Suprapubic skin (tissue), 4 donors: Measurements from ENCODE around the gene IGF2BP3. TPM values are rescaled to one million over a fixed set of nuclear protein-coding genes. Genes with fewer than 3 reads are reported as not detected.

ENCODE experiments used
- DNase-seq, 2 donors: peaks; one replicate each; pipeline ENCODE4 v3.0.0-alpha.2; 2019; ENCODE audit warnings: low spot score in 2 of 2
- H3K27ac ChIP-seq: fragments of 200-600 bp; sonication (generic); one replicate; pipeline ENCODE4 v1.5.1; 2019
- H3K27me3 ChIP-seq: fragments of 200-600 bp; sonication (generic); one replicate; pipeline ENCODE4 v1.5.1; 2019
- H3K36me3 ChIP-seq: fragments of 200-600 bp; sonication (generic); one replicate; pipeline ENCODE4 v1.5.1; 2019
- H3K4me1 ChIP-seq: fragments of 200-600 bp; sonication (generic); one replicate; pipeline ENCODE4 v1.5.1; 2019
- H3K4me3 ChIP-seq: fragments of 200-600 bp; sonication (generic); one replicate; pipeline ENCODE4 v1.5.1; 2019; ENCODE audit warnings: mild to moderate bottlenecking
- H3K9me3 ChIP-seq: fragments of 200-600 bp; sonication (generic); one replicate; pipeline ENCODE4 v1.5.1; 2019
- CTCF ChIP-seq, 2 donors: fragments of 200-600 bp in 1 of 2; fragments of 450-650 bp in 1 of 2; sonication (generic) in 1 of 2; IDR thresholded peaks; one replicate each; pipeline ENCODE4 v1.5.1; 2016 to 2019; ENCODE audit warnings: antibody characterized with exemption in 2 of 2, mild to moderate bottlenecking in 1 of 2, moderate library complexity in 1 of 2
- EP300 ChIP-seq: sonication (generic); formaldehyde crosslinking; IDR thresholded peaks from one replicate; pipeline ENCODE4 v1.6.1; 2017; ENCODE audit warnings: antibody characterized with exemption
- POLR2A ChIP-seq, 2 donors: fragments of 450-650 bp; IDR thresholded peaks; one replicate each; pipeline ENCODE4 v1.6.1; 2017; ENCODE audit warnings: antibody characterized with exemption in 2 of 2, mild to moderate bottlenecking in 2 of 2, moderate library complexity in 2 of 2
- POLR2AphosphoS5 ChIP-seq, 3 donors: sonication (generic); formaldehyde crosslinking; IDR thresholded peaks; one replicate each; pipeline ENCODE4 v1.6.1; 2017; ENCODE audit warnings: antibody characterized with exemption in 3 of 3
- WGBS: methylation state at CpG from one replicate; pipeline ENCODE4 v1.1.5; 2018; 5-methylcytosine and 5-hydroxymethylcytosine counted together
- total RNA-seq, 4 donors: library from RNA; depleted of rRNA; stranded (reverse); fragments of >200 nt; gene quantifications; one replicate each; pipeline ENCODE4 v1.1.0, GENCODE V29; 2016

Gene IGF2BP3
- total RNA-seq, 4 donors from 2014 or later, result 0.47 to 1.9 TPM; not detected in 2

DNA sequence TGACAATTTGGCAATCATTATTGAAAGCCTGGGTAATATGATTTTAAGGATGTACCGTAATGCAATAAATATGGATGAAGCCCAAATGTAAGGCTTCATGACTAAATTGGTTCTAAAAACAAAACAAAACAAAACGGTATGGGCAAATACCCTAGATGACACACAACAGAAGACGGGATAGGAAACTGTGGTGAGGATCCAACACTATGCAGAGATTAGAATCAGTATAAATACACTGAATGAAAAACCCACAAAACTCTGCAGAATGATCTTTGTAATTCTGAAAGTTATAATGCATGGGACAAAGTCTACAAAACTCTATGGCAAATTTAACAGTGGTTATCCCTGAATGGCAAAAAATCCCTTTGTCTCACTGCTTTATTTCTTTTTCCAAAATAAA lies 113.6 kb downstream of the IGF2BP3 start:
- 58% methylated on average over 3 of the region's 3 CpGs for WGBS
- DNase-seq, result no peak
- H3K9me3 ChIP-seq, result no peaks in the 10 kb centered on the region
- no peak overlapping the region for H3K27ac ChIP-seq
- H3K4me1 ChIP-seq, result no peaks in the 10 kb centered on the region
- H3K27me3 ChIP-seq, result no peaks in the 10 kb centered on the region
- no peak overlapping the region for H3K4me3 ChIP-seq
- H3K36me3 ChIP-seq, result no peaks in the 10 kb centered on the region
- TF ChIP-seq POLR2AphosphoS5 (IDR thresholded peaks at IDR 0.05) (no peak), CTCF (IDR thresholded peaks at IDR 0.05) (no peak), EP300 (no peak), POLR2A (IDR thresholded peaks at IDR 0.05) (no peak)

GRCh38 chr7:23356168-23356567 lies 114.1 kb downstream of the IGF2BP3 start:
- no peaks in the 10 kb centered on the region for H3K36me3 ChIP-seq
- H3K27ac ChIP-seq, result no peak overlapping the region
- H3K9me3 ChIP-seq, result no peaks in the 10 kb centered on the region
- TF ChIP-seq EP300, result no peak
- TF ChIP-seq POLR2A (IDR thresholded peaks at IDR 0.05), result no peak
- no peak for TF ChIP-seq POLR2AphosphoS5 (IDR thresholded peaks at IDR 0.05)
- no peak for TF ChIP-seq CTCF (IDR thresholded peaks at IDR 0.05)
- H3K4me1 ChIP-seq, result no peaks in the 10 kb centered on the region
- WGBS, result 86% methylated on average over 3 of the region's 3 CpGs
- no peak overlapping the region for H3K4me3 ChIP-seq
- H3K27me3 ChIP-seq, result peaks cover 2% of the 10 kb centered on the region
- DNase-seq, result no peak

- no peaks in the 10 kb centered on the region for H3K9me3 ChIP-seq
- peaks cover 2% of the 10 kb centered on the region for H3K27me3 ChIP-seq
- 88% methylated on average over 5 of the region's 5 CpGs for WGBS
- no peak overlapping the region for H3K27ac ChIP-seq
- DNase-seq, result no peak
- H3K4me3 ChIP-seq, result no peak overlapping the region
- no peaks in the 10 kb centered on the region for H3K4me1 ChIP-seq
- no peaks in the 10 kb centered on the region for H3K36me3 ChIP-seq
- no peak for TF ChIP-seq POLR2A (IDR thresholded peaks at IDR 0.05)
- TF ChIP-seq CTCF (IDR thresholded peaks at IDR 0.05), result no peak
- TF ChIP-seq EP300, result no peak
- TF ChIP-seq POLR2AphosphoS5 (IDR thresholded peaks at IDR 0.05), result no peak
Measured at GRCh38 chr7:23353172-23353571, 117.1 kb downstream of the IGF2BP3 start.

GRCh38 chr7:23350466-23350865 lies 119.8 kb downstream of the IGF2BP3 start:
- no peak for DNase-seq
- whole genome bisulfite sequencing, result 94% methylated on average over 2 of the region's 2 CpGs
- Histone ChIP-seq H3K4me3 (no peak overlapping the region), H3K27me3 (peaks cover 2% of the 10 kb centered on the region), H3K36me3 (no peaks in the 10 kb centered on the region), H3K9me3 (no peaks in the 10 kb centered on the region), H3K27ac (no peak overlapping the region), H3K4me1 (no peaks in the 10 kb centered on the region)
- no peak for TF ChIP-seq CTCF (IDR thresholded peaks at IDR 0.05)
- no peak for TF ChIP-seq POLR2A (IDR thresholded peaks at IDR 0.05)
- no peak for TF ChIP-seq POLR2AphosphoS5 (IDR thresholded peaks at IDR 0.05)
- no peak for TF ChIP-seq EP300

DNA sequence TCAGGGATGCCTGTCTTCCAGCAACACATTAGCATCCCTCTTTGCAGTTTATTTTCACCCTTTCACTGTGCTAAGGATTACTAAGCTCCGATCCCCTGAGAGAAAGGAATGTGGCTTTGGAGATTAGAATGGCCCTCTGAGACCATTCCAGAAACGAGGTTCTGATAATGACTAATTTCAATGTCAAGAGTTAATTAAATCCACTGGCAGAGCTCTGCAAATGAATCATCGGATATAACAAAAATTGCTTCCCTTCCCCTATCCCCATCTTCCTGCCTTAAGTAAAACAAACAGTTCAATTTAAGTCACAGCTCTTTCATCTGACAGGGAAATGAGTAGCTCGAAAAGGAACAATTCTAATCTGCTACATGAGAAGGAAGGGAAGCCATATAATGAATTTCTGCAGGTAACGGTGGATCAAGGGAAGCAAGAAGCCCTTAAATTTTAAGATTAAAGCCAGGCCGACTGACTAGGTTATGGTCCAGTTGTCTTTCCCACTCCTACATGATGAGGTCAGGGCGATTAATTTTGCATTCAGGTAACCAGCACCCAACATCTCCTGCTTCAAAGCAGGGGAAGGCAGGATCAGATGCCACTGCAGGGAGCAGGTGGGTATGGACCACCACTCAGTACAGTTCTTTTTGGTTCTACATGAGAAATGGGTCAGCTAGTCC lies 120.7 kb downstream of the IGF2BP3 start:
- WGBS, result 72% methylated on average over 7 of the region's 7 CpGs
- DNase-seq, result no peak
- TF ChIP-seq POLR2A (IDR thresholded peaks at IDR 0.05), result no peak
- no peak for TF ChIP-seq POLR2AphosphoS5 (IDR thresholded peaks at IDR 0.05)
- no peak for TF ChIP-seq EP300
- no peak for TF ChIP-seq CTCF (IDR thresholded peaks at IDR 0.05)
- Histone ChIP-seq H3K27me3 (peaks cover 2% of the 10 kb centered on the region), H3K4me3 (no peak overlapping the region), H3K27ac (no peak overlapping the region), H3K9me3 (no peaks in the 10 kb centered on the region), H3K4me1 (no peaks in the 10 kb centered on the region), H3K36me3 (no peaks in the 10 kb centered on the region)
